T-cell (primary cell): ENCODE results near the gene CYP4A22. TPM values are rescaled to one million over a fixed set of nuclear protein-coding genes. Genes with fewer than 3 reads are reported as not detected.
"Not testable (repeated sequence)": the region's sequence is repeated elsewhere in the genome, so short reads cannot be mapped to it uniquely, and the experiment has no call there.

Source experiments
- ATAC-seq, 4 experiments: fragments of 200-7000 bp in 3 of 4; fragments of 150-1000 bp in 1 of 4; cut with Tn5 transposase; replicated peaks in 1 of 4; 1 replicate in 3 of 4; 2 replicates in 1 of 4; pipeline ENCODE4 v1.10.0; 2021; ENCODE audit warnings: moderate library complexity in 3 of 4, mild to moderate bottlenecking in 2 of 4, moderate number of reproducible peaks in 1 of 4
- CTCF ChIA-PET, 2 donors: fragments of 300-600 bp; sonication (Branson Sonifier 250); formaldehyde crosslinking; loops; one replicate each; lab custom pipeline; 2022; ENCODE audit warnings: antibody characterized with exemption in 2 of 2; lab: Charles Lee
- POLR2A ChIA-PET, 2 donors: fragments of 300-600 bp; sonication (Branson Sonifier 250); formaldehyde crosslinking; loops; one replicate each; lab custom pipeline; 2022; ENCODE audit warnings: antibody characterized with exemption in 2 of 2; lab: Charles Lee
- DNase-seq, 35 experiments: peaks; one replicate each; pipeline versions ENCODE4 v3.0.0 to v3.0.0-alpha.2; 2013 to 2023
- H3K27ac ChIP-seq: one replicate; pipeline ENCODE4 v1.5.1; 2013; ENCODE audit warnings: low read length
- H3K27me3 ChIP-seq, 2 experiments: replicated peaks in 1 of 2; 1 replicate in 1 of 2; 2 replicates in 1 of 2; pipeline versions ENCODE4 v1.6.1 to v1.7.0; 2013; ENCODE audit warnings: low read length in 1 of 2, mixed read lengths in 1 of 2; ENCODE audit not compliant: control insufficient read depth in 2 of 2, insufficient read depth in 2 of 2; ENCODE audit errors: extremely low read depth in 1 of 2
- H3K36me3 ChIP-seq, 2 donors: 1 replicate in 1 of 2; 2 replicates in 1 of 2; pipeline versions ENCODE4 v1.6.1 to v1.7.0; 2013; ENCODE audit warnings: low read length in 1 of 2; ENCODE audit not compliant: control insufficient read depth in 2 of 2, insufficient read depth in 1 of 2; ENCODE audit errors: extremely low read depth in 1 of 2
- H3K4me1 ChIP-seq, 2 experiments: 1 replicate in 1 of 2; 2 replicates in 1 of 2; pipeline versions ENCODE4 v1.6.1 to v1.7.0; 2013; ENCODE audit warnings: low read length in 2 of 2, mixed read lengths in 1 of 2; ENCODE audit not compliant: insufficient read depth in 2 of 2, control insufficient read depth in 1 of 2; ENCODE audit errors: extremely low read depth in 1 of 2
- H3K4me3 ChIP-seq, 2 donors: 1 replicate in 1 of 2; 2 replicates in 1 of 2; pipeline versions ENCODE4 v1.5.1 to v1.7.0; 2013; ENCODE audit warnings: mild to moderate bottlenecking in 2 of 2, low read length in 1 of 2, moderate library complexity in 1 of 2; ENCODE audit not compliant: control insufficient read depth in 1 of 2; ENCODE audit errors: extremely low read depth in 1 of 2
- H3K9me3 ChIP-seq: 2 replicates; pipeline ENCODE4 v1.7.0; 2013
- H3K27ac Mint-ChIP-seq, 2 donors: one replicate each; pipeline ENCODE4 v1.8.0; 2020 to 2021; ENCODE audit warnings: mild to moderate bottlenecking in 2 of 2, mixed read lengths in 2 of 2
- H3K27me3 Mint-ChIP-seq, 2 donors: one replicate each; pipeline ENCODE4 v1.8.0; 2021 to 2022; ENCODE audit warnings: mixed read lengths in 2 of 2
- H3K36me3 Mint-ChIP-seq: one replicate; pipeline ENCODE4 v1.8.0; 2021; ENCODE audit warnings: mixed read lengths
- H3K4me1 Mint-ChIP-seq, 3 donors: one replicate each; pipeline ENCODE4 v1.8.0; 2020 to 2022; ENCODE audit warnings: mixed read lengths in 3 of 3, mild to moderate bottlenecking in 1 of 3
- H3K4me3 Mint-ChIP-seq, 3 donors: one replicate each; pipeline ENCODE4 v1.8.0; 2020 to 2022; ENCODE audit warnings: mild to moderate bottlenecking in 3 of 3, mixed read lengths in 3 of 3, moderate library complexity in 3 of 3
- H3K9me3 Mint-ChIP-seq, 3 donors: one replicate each; pipeline ENCODE4 v1.8.0; 2020 to 2022; ENCODE audit warnings: mixed read lengths in 3 of 3
- WGBS: methylation state at CpG from one replicate; pipeline ENCODE4 v1.1.5; 2013; ENCODE audit warnings: missing lambda C conversion rate; ENCODE audit not compliant: insufficient coverage; 5-methylcytosine and 5-hydroxymethylcytosine counted together
- total RNA-seq, 35 experiments: library from RNA in 6 of 35; stranded (reverse) in 6 of 35; fragments of 120-200 nt in 1 of 35; gene quantifications; one replicate each; pipeline versions ENCODE4 v1.2.1 to v1.2.4 and lab custom pipeline; 2013 to 2026

CYP4A22 gene
- total RNA-seq, 5 donors from 2014 or later (not counting 1 experiment from before 2014, with no cell fraction given): not detected

- Mint-ChIP-seq H3K27me3 (peaks cover 34 to 39% of the 10 kb centered on the region in 2 donors), H3K4me1 (no peaks in the 10 kb centered on the region), H3K4me3 (no peak overlapping the region), H3K36me3 (no peaks in the 10 kb centered on the region), H3K9me3 (no peaks in the 10 kb centered on the region), H3K27ac (no peak overlapping the region)
- H3K9me3 ChIP-seq: no peaks in the 10 kb centered on the region
- no peak overlapping the region for H3K4me3 ChIP-seq
- ChIA-PET CTCF (no interaction called here), POLR2A (no interaction called here)
- 53% methylated on average over 4 of the region's 6 CpGs for WGBS
- no peaks in the 10 kb centered on the region for H3K4me1 ChIP-seq
- H3K27ac ChIP-seq: no peak overlapping the region
- H3K27me3 ChIP-seq: peaks cover 0 to 18% of the 10 kb centered on the region in 2 experiments
- DNase-seq: no peak
- ATAC-seq: no peak
- no peaks in the 10 kb centered on the region for H3K36me3 ChIP-seq
These were observed 10.0 kb downstream of the CYP4A22 start for GRCh38 chr1:47147047-47147785.

GRCh38 chr1:47149162-47149561, 11.9 kb downstream of the CYP4A22 start:
- not testable (repeated sequence) for H3K36me3 Mint-ChIP-seq
- peaks cover 44 to 50% of the 10 kb centered on the region in 2 donors for H3K27me3 Mint-ChIP-seq

GRCh38 chr1:47156457-47156856, 19.2 kb downstream of the CYP4A22 start:
- H3K27me3 ChIP-seq, DNase-seq, CTCF ChIA-PET, H3K27ac Mint-ChIP-seq, H3K36me3 ChIP-seq, POLR2A ChIA-PET, H3K27ac ChIP-seq, H3K36me3 Mint-ChIP-seq, H3K4me1 ChIP-seq, H3K9me3 ChIP-seq, H3K4me3 ChIP-seq, H3K4me3 Mint-ChIP-seq, ATAC-seq, H3K4me1 Mint-ChIP-seq: not testable (repeated sequence)
- Mint-ChIP-seq H3K27me3 (peaks cover 38 to 42% of the 10 kb centered on the region in 2 donors), H3K9me3 (peaks cover 10 to 19% (median 16%) of the 10 kb centered on the region in 3 donors)

More at GRCh38 chr1:47149162-47149561, 11.9 kb downstream of the CYP4A22 start:
- H3K4me1 Mint-ChIP-seq, CTCF ChIA-PET, H3K4me1 ChIP-seq, H3K36me3 ChIP-seq, H3K27ac ChIP-seq, DNase-seq, H3K9me3 ChIP-seq, H3K4me3 Mint-ChIP-seq, H3K9me3 Mint-ChIP-seq, H3K4me3 ChIP-seq, POLR2A ChIA-PET, ATAC-seq, H3K27ac Mint-ChIP-seq: not testable (repeated sequence)
- 70% methylated on average over 4 of the region's 9 CpGs for WGBS
- H3K27me3 ChIP-seq: peaks cover 0 to 25% of the 10 kb centered on the region in 2 experiments

GRCh38 chr1:47157957-47158356, 20.7 kb downstream of the CYP4A22 start:
- H3K36me3 Mint-ChIP-seq, H3K36me3 ChIP-seq, POLR2A ChIA-PET, CTCF ChIA-PET, ATAC-seq, H3K9me3 ChIP-seq, DNase-seq, H3K4me3 Mint-ChIP-seq, H3K4me1 Mint-ChIP-seq, H3K27ac ChIP-seq, H3K27me3 ChIP-seq, H3K4me3 ChIP-seq, H3K4me1 ChIP-seq, H3K27ac Mint-ChIP-seq: not testable (repeated sequence)
- no CpG with 5 or more reads among the region's 3 CpGs for WGBS
- Mint-ChIP-seq H3K9me3 (peaks cover 10 to 19% (median 16%) of the 10 kb centered on the region in 3 donors), H3K27me3 (peaks cover 38 to 41% of the 10 kb centered on the region in 2 donors)

GRCh38 chr1:47160716-47161115, 23.5 kb downstream of the CYP4A22 start:
- CTCF ChIA-PET: no interaction called here
- DNase-seq: no peak
- peaks cover 28 to 32% of the 10 kb centered on the region in 2 donors for H3K27me3 Mint-ChIP-seq

GRCh38 chr1:47161298-47162040, 24.2 kb downstream of the CYP4A22 start:
- Histone ChIP-seq H3K4me1 (no peaks in the 10 kb centered on the region), H3K27me3 (peaks cover 0 to 7% of the 10 kb centered on the region in 2 experiments), H3K36me3 (no peaks in the 10 kb centered on the region), H3K9me3 (no peaks in the 10 kb centered on the region), H3K4me3 (no peak overlapping the region), H3K27ac (no peak overlapping the region)
- POLR2A ChIA-PET: no interaction called here
- no peak for DNase-seq
- Mint-ChIP-seq H3K9me3 (peaks cover 0 to under 1% (median 0%) of the 10 kb centered on the region in 3 donors), H3K27me3 (peaks cover 21 to 28% of the 10 kb centered on the region in 2 donors), H3K36me3 (no peaks in the 10 kb centered on the region), H3K27ac (no peak overlapping the region), H3K4me3 (no peak overlapping the region), H3K4me1 (no peaks in the 10 kb centered on the region)
- no CpG with 5 or more reads among the region's 5 CpGs for WGBS
- ATAC-seq: no peak
- CTCF ChIA-PET: no interaction called here

More at GRCh38 chr1:47160716-47161115, 23.5 kb downstream of the CYP4A22 start:
- no peak overlapping the region for H3K4me3 Mint-ChIP-seq
- no peak for ATAC-seq
- Histone ChIP-seq H3K27me3 (peaks cover 0 to 5% of the 10 kb centered on the region in 2 experiments), H3K4me3 (no peak overlapping the region), H3K36me3 (no peaks in the 10 kb centered on the region), H3K9me3 (no peaks in the 10 kb centered on the region), H3K27ac (no peak overlapping the region), H3K4me1 (no peaks in the 10 kb centered on the region)
- no peaks in the 10 kb centered on the region for H3K4me1 Mint-ChIP-seq
- POLR2A ChIA-PET: no interaction called here
- peaks cover 2 to 8% (median 5%) of the 10 kb centered on the region in 3 donors for H3K9me3 Mint-ChIP-seq
- H3K36me3 Mint-ChIP-seq: no peaks in the 10 kb centered on the region
- no peak overlapping the region for H3K27ac Mint-ChIP-seq
